Upper lobe of left lung (tissue), 6 donors: ENCODE data around the gene SATB2. TPM values are rescaled to one million over a fixed set of nuclear protein-coding genes. Genes with fewer than 3 reads are reported as not detected.

ENCODE experiments used
- ATAC-seq, 2 donors: fragments of 200-7000 bp; cut with Tn5 transposase; one replicate each; pipeline ENCODE4 v1.9.1; 2022; ENCODE audit warnings: mild to moderate bottlenecking in 2 of 2, moderate library complexity in 2 of 2; ENCODE audit not compliant: low FRiP score in 2 of 2
- DNase-seq, 2 donors: peaks; one replicate each; pipeline ENCODE4 v3.0.0-alpha.2; 2019 to 2020
- H3K27ac ChIP-seq, 4 donors: fragments of 200-600 bp; sonication (generic); one replicate each; pipeline ENCODE4 v1.5.1; 2016 to 2019
- H3K27me3 ChIP-seq, 4 donors: fragments of 200-600 bp; sonication (generic); one replicate each; pipeline ENCODE4 v1.5.1; 2017 to 2019
- H3K36me3 ChIP-seq, 4 donors: fragments of 200-600 bp; sonication (generic); one replicate each; pipeline ENCODE4 v1.5.1; 2016 to 2019
- H3K4me1 ChIP-seq, 4 donors: fragments of 200-600 bp; sonication (generic); one replicate each; pipeline ENCODE4 v1.5.1; 2018 to 2019
- H3K4me3 ChIP-seq, 4 donors: fragments of 200-600 bp; sonication (generic); one replicate each; pipeline ENCODE4 v1.5.1; 2017 to 2019; ENCODE audit warnings: mild to moderate bottlenecking in 2 of 4, moderate library complexity in 1 of 4
- H3K9me3 ChIP-seq, 4 donors: fragments of 200-600 bp; sonication (generic); one replicate each; pipeline ENCODE4 v1.5.1; 2018 to 2019
- EP300 ChIP-seq, 4 donors: sonication (generic); formaldehyde crosslinking; IDR thresholded peaks; one replicate each; pipeline ENCODE4 v1.5.1; 2017; ENCODE audit warnings: antibody characterized with exemption in 4 of 4, control low read depth in 2 of 4
- POLR2A ChIP-seq, 4 donors: fragments of 450-650 bp; IDR thresholded peaks; one replicate each; pipeline ENCODE4 v1.5.1; 2016 to 2017; ENCODE audit warnings: antibody characterized with exemption in 4 of 4, mild to moderate bottlenecking in 2 of 4
- POLR2AphosphoS5 ChIP-seq, 2 donors: sonication (generic); formaldehyde crosslinking; IDR thresholded peaks; one replicate each; pipeline ENCODE4 v1.5.1; 2017; ENCODE audit warnings: antibody characterized with exemption in 2 of 2
- WGBS, 2 donors: methylation state at CpG; one replicate each; pipeline ENCODE4 v1.1.5; 2017 to 2018; 5-methylcytosine and 5-hydroxymethylcytosine counted together
- total RNA-seq, 6 donors: library from RNA; depleted of rRNA in 4 of 6; stranded (reverse); fragments of >200 nt in 4 of 6; gene quantifications; one replicate each; pipeline versions ENCODE4 v1.1.0 to v1.2.1, GENCODE V29; 2016 to 2021
- TF ChIP-seq, protein P1 (sequence below), 6 experiments: fragments of 450-650 bp in 4 of 6; fragments of 200-600 bp in 2 of 6; sonication (generic) in 2 of 6; IDR thresholded peaks; one replicate each; pipeline ENCODE4 v1.5.1; 2016 to 2019; ENCODE audit warnings: antibody characterized with exemption in 6 of 6
- donor health status: DM: no; HTN: no; CAD: no; lungs with moderate emphysema.
- donor health status: DM: no; HTN: yes; CAD: no; lungs with severe emphysema.

SATB2 gene
- total RNA-seq, 6 donors from 2014 or later, result 1.7 to 9.4 (median 3.1) TPM

DNA sequence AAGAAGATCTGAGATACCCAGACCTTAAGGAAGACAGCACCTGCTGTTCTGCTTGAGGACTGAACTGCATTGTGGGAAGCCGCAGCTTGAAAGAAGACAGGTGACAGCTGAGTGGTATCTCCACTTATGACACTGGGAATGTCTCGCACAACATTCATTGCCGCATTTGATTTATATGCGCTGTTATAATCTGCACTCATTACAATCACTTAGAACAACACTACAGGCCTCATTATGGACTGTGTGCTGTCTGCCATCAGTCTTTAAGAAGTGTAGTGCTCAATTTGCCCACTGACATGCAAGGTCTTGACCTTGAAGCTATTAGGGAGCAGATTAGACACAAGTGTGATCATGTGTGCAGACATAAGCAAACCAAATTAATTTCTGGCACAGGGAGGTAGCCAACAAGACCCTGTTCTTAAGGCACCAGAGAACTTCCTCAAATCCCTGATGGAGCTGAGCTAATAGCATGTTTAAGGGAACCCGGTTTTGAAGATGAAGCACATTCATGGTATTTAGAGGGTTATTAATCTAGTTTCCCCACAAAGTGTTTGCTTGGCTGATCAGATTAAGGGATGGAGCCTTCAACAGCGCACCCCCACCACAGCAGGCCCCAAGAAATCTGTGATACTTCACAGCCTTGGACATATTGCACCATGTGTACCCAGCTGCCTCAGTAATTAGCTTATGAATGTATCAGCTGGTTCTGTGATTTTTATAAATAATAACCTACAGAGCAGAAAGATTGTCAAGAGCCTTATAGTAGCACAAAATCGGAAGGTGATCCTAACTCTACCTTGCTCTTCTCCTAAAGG is 146.8 kb downstream of the SATB2 start:
- 94 to 96% methylated on average over 7 of the region's 7 CpGs for WGBS, 2 donors
- no peak for ATAC-seq
- no peaks in the 10 kb centered on the region for H3K36me3 ChIP-seq
- H3K4me1 ChIP-seq, result no peaks in the 10 kb centered on the region
- H3K27ac ChIP-seq, result no peak overlapping the region
- TF ChIP-seq POLR2A (IDR thresholded peaks at IDR 0.05), result no peak
- no peak for TF ChIP-seq POLR2AphosphoS5 (IDR thresholded peaks at IDR 0.05)
- no peaks in the 10 kb centered on the region for H3K9me3 ChIP-seq
- H3K27me3 ChIP-seq, result no peaks in the 10 kb centered on the region
- no peak overlapping the region for H3K4me3 ChIP-seq
- no peak for DNase-seq

DNA sequence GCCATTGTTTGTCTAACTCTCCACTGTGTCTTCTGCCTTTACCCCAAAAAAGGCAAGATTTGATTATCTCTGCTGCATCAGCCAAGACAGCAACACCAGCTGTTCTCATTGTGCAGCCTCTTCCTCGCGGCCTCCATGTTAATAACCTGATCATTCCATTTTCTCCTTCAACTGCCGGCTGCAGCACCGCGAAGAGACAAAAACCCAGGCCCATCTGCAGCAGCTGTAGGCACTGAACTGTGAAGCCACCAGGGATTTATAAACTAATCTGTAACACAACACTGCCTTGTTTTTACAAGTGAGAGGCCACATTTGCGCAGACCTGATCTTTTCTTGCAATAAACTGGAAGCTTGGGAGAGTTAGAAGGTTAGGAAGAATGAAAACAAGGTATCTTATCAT is 147.8 kb downstream of the SATB2 start:
- ATAC-seq (no peak), DNase-seq (no peak)
- Histone ChIP-seq H3K9me3 (no peaks in the 10 kb centered on the region), H3K36me3 (no peaks in the 10 kb centered on the region), H3K27me3 (no peaks in the 10 kb centered on the region), H3K4me3 (no peak overlapping the region), H3K4me1 (no peaks in the 10 kb centered on the region), H3K27ac (no peak overlapping the region)
- WGBS, 2 donors, result 88 to 92% methylated on average over 6 of the region's 6 CpGs
- TF ChIP-seq EP300 (IDR thresholded peaks at IDR 0.05) (no peak), POLR2AphosphoS5 (IDR thresholded peaks at IDR 0.05) (no peak), POLR2A (IDR thresholded peaks at IDR 0.05) (no peak)
- TF ChIP-seq, protein P1, sequence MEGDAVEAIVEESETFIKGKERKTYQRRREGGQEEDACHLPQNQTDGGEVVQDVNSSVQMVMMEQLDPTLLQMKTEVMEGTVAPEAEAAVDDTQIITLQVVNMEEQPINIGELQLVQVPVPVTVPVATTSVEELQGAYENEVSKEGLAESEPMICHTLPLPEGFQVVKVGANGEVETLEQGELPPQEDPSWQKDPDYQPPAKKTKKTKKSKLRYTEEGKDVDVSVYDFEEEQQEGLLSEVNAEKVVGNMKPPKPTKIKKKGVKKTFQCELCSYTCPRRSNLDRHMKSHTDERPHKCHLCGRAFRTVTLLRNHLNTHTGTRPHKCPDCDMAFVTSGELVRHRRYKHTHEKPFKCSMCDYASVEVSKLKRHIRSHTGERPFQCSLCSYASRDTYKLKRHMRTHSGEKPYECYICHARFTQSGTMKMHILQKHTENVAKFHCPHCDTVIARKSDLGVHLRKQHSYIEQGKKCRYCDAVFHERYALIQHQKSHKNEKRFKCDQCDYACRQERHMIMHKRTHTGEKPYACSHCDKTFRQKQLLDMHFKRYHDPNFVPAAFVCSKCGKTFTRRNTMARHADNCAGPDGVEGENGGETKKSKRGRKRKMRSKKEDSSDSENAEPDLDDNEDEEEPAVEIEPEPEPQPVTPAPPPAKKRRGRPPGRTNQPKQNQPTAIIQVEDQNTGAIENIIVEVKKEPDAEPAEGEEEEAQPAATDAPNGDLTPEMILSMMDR (IDR thresholded peaks at IDR 0.05), result no peak

DNA sequence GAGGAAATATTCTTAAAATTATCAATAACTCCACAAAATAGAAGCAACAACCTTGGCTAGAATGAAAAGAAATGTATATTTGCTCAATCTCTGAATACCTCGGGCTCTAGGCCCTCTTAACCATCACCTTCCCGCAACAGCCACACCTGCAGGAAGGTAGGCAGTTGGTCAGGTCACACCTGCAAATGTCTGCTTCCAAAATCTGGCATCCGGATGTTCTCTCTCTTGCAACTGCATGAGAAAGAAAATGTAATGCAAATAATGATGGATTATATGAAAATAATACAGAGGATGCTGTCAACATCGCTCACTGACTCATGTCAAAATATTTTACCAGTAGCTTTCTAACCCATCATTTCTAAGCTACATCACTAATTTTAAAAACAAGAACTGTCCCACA is 148.3 kb downstream of the SATB2 start:
- WGBS, 2 donors, result 79 to 86% methylated on average over 4 of the region's 4 CpGs
- no peak for TF ChIP-seq EP300 (IDR thresholded peaks at IDR 0.05)
- TF ChIP-seq POLR2AphosphoS5 (IDR thresholded peaks at IDR 0.05), result no peak
- TF ChIP-seq, protein P1 (IDR thresholded peaks at IDR 0.05), result no peak
- no peak for TF ChIP-seq POLR2A (IDR thresholded peaks at IDR 0.05)
- Histone ChIP-seq H3K36me3 (no peaks in the 10 kb centered on the region), H3K27me3 (no peaks in the 10 kb centered on the region), H3K4me3 (no peak overlapping the region), H3K4me1 (no peaks in the 10 kb centered on the region), H3K27ac (no peak overlapping the region), H3K9me3 (no peaks in the 10 kb centered on the region)
- DNase-seq (no peak), ATAC-seq (no peak)

DNA sequence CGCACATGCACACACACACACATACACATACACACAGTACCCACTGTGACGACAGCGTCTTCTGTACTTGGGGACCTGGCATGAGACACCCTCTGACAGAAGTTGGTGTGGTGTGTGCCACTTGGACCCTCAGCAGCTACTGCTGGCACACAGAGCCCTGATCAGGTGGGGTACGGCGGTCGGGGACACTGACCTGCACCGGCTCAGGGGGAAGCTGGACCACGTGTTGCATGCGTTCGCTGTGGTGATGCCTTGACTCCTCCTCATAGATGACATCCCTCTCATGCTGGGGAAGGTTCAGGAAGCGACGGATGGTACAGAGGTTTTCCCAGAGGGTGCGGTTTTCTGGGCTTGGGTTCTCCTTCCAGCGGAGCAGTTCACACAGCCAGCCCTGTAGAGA is 149.2 kb downstream of the SATB2 start:
- TF ChIP-seq EP300 (IDR thresholded peaks at IDR 0.05), result no peak
- no peak for TF ChIP-seq POLR2A (IDR thresholded peaks at IDR 0.05)
- TF ChIP-seq POLR2AphosphoS5 (IDR thresholded peaks at IDR 0.05), result no peak
- TF ChIP-seq, protein P1 (IDR thresholded peaks at IDR 0.05), result no peak
- Histone ChIP-seq H3K4me3 (no peak overlapping the region), H3K9me3 (no peaks in the 10 kb centered on the region), H3K4me1 (no peaks in the 10 kb centered on the region), H3K36me3 (no peaks in the 10 kb centered on the region), H3K27me3 (no peaks in the 10 kb centered on the region), H3K27ac (no peak overlapping the region)
- WGBS, 2 donors, result 92 to 97% methylated on average over 8 to 14 of the region's 14 CpGs
- ATAC-seq (no peak), DNase-seq (peak in 1 of 2 donors; percentile 50)

DNA sequence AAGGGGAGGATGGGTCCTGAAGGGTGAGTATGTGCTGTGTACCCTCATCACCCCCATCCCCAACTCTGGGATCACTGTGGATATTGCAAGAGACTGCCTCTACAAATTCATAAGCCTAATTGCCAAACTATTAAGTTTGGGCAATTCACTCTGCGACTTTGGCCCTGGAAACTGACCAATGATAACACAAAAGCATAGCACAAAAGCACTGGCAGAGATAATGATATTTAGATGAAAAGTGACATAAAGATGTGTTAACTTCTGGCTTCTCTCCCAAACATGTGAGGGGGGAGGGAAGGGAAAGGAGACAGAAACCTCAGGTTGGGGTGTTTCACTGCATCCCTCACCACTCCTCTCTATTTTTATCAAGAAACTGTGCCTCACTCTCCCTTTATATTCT is 150.3 kb downstream of the SATB2 start:
- Histone ChIP-seq H3K4me1 (no peaks in the 10 kb centered on the region), H3K27me3 (no peaks in the 10 kb centered on the region), H3K27ac (no peak overlapping the region), H3K9me3 (no peaks in the 10 kb centered on the region), H3K4me3 (no peak overlapping the region), H3K36me3 (no peaks in the 10 kb centered on the region)
- ATAC-seq (no peak), DNase-seq (no peak)
- 85 to 88% methylated on average over 1 of the region's 1 CpG for WGBS, 2 donors
- TF ChIP-seq POLR2AphosphoS5 (IDR thresholded peaks at IDR 0.05), result no peak
- TF ChIP-seq, protein P1 (IDR thresholded peaks at IDR 0.05), result no peak
- TF ChIP-seq POLR2A (IDR thresholded peaks at IDR 0.05), result no peak
- TF ChIP-seq EP300 (IDR thresholded peaks at IDR 0.05), result no peak
